IMR-90 (cell line): ENCODE data around the gene CES3. TPM values are rescaled to one million over a fixed set of nuclear protein-coding genes. Genes with fewer than 3 reads are reported as not detected.

Source experiments
- BHLHE40 ChIP-seq: fragments of 150-350 bp; IDR thresholded peaks from 2 replicates; pipeline ENCODE4 v1.6.1; 2016; ENCODE audit warnings: mild to moderate bottlenecking, low read depth, low read length
- CEBPB ChIP-seq: IDR thresholded peaks from 2 replicates; pipeline ENCODE4 v1.6.1; 2012; ENCODE audit warnings: low read depth, low read length, improper control_type of control experiment
- CHD1 ChIP-seq: IDR thresholded peaks from 2 replicates; pipeline ENCODE4 v1.6.1; 2012; ENCODE audit warnings: low read depth, low read length, improper control_type of control experiment
- MAZ ChIP-seq: IDR thresholded peaks from 2 replicates; pipeline ENCODE4 v1.6.1; 2012; ENCODE audit warnings: low read depth, mild to moderate bottlenecking, low read length, improper control_type of control experiment, moderate library complexity, borderline replicate concordance
- RAD21 ChIP-seq: IDR thresholded peaks from 2 replicates; pipeline ENCODE4 v1.6.1; 2012; ENCODE audit warnings: low read length, improper control_type of control experiment
- RCOR1 ChIP-seq: IDR thresholded peaks from 2 replicates; pipeline ENCODE4 v1.6.1; 2012; ENCODE audit warnings: mild to moderate bottlenecking, low read length, improper control_type of control experiment; ENCODE audit not compliant: insufficient replicate concordance
- USF2 ChIP-seq: fragments of 150-350 bp; IDR thresholded peaks from 2 replicates; pipeline ENCODE4 v1.6.1; 2017; ENCODE audit warnings: mild to moderate bottlenecking, antibody characterized with exemption, low read length, low read depth
- polyA plus RNA-seq, 3 experiments: library from polyadenylated mRNA; depleted of rRNA; stranded (reverse); fragments of >200 nt; gene quantifications; 2 replicates each; pipeline ENCODE4 v1.2.3, GENCODE V29; 2012; ENCODE audit warnings: low replicate concordance in 1 of 3
- total RNA-seq: library from RNA; depleted of rRNA; stranded (reverse); fragments of >200 nt; gene quantifications from 2 replicates; pipeline ENCODE4 v1.2.3, GENCODE V29; 2012

Gene CES3
- total and polyA plus RNA-seq, 2 of the 4 experiments (the other 2 are of a cell fraction) = 0.03 TPM; not detected in 1

GRCh38 chr16:67013823-67014633 is 53.0 kb downstream of the CES3 start (continued):
- TF ChIP-seq USF2 = no peak
- no peak for TF ChIP-seq CHD1
- no peak for TF ChIP-seq BHLHE40
- TF ChIP-seq RAD21 = 0 out of 2 replicates have a peak, but pooled peaks have one; percentile 15
- TF ChIP-seq CEBPB = no peak
- no peak for TF ChIP-seq RCOR1
- peak; percentile 84; the same call in 1 of the 2 replicates for TF ChIP-seq MAZ
